GM12878 (cell line): ENCODE results near the gene VEPH1.

Experiments used
- CREB1 ChIP-seq: IDR thresholded peaks from 2 replicates; pipeline ENCODE4 v1.6.1; 2012; ENCODE audit warnings: low read depth, mild to moderate bottlenecking, inconsistent platforms
- NFIC ChIP-seq: IDR thresholded peaks from 2 replicates; pipeline ENCODE4 v1.6.1; 2012; ENCODE audit warnings: low read depth, mild to moderate bottlenecking, inconsistent platforms, low read length, moderate library complexity
- ZNF274 ChIP-seq: IDR thresholded peaks from one replicate; pipeline ENCODE4 v1.8.0; 2011; ENCODE audit not compliant: insufficient read length, insufficient read depth

GRCh38 chr3:157225001-157225400, 278.2 kb downstream of the VEPH1 start:
- TF ChIP-seq CREB1 (no peak), ZNF274 (no peak), NFIC (no peak)
